SIG-M5 treated with dmso at 0.1 percent for 504 hours (cell line): ENCODE data around the gene CTCFL.

Experiments used
- DNase-seq: peaks from one replicate; lab custom pipeline; 2025; ENCODE audit not compliant: unreplicated experiment; lab: John Stamatoyannopoulos, UW

Gene CTCFL

GRCh38 chr20:57560554-57561355 is 35.8 kb upstream of the CTCFL start, which contains the start of gene PCK1:
TSS of gene PCK1 (plus strand) at chr20:57561110. CDS start at chr20:57561412, 302 bp downstream.
- no peak for DNase-seq

GRCh38 chr20:57559658-57560553 is 35.0 kb upstream of the CTCFL start:
- DNase-seq: no peak

GRCh38 chr20:57559289-57559634 is 34.3 kb upstream of the CTCFL start:
- no peak for DNase-seq

- no peak for DNase-seq
These were observed 33.8 kb upstream of the CTCFL start for GRCh38 chr20:57558614-57559288.

GRCh38 chr20:57557926-57558613 is 33.1 kb upstream of the CTCFL start:
- DNase-seq: no peak

GRCh38 chr20:57556980-57557274 is 32.0 kb upstream of the CTCFL start:
- no peak for DNase-seq

GRCh38 chr20:57555457-57556184 is 30.7 kb upstream of the CTCFL start:
- DNase-seq: no peak

GRCh38 chr20:57553376-57554018 is 28.6 kb upstream of the CTCFL start:
- no peak for DNase-seq

- DNase-seq: no peak
These were observed 27.5 kb upstream of the CTCFL start for GRCh38 chr20:57552471-57552870.

- no peak for DNase-seq
These were observed 23.5 kb upstream of the CTCFL start for GRCh38 chr20:57548177-57549058.

GRCh38 chr20:57546956-57547649 is 22.2 kb upstream of the CTCFL start:
- DNase-seq: peak; percentile 29

GRCh38 chr20:57545927-57546662 is 21.2 kb upstream of the CTCFL start:
- DNase-seq: no peak

- DNase-seq: no peak
These were observed 20.1 kb upstream of the CTCFL start for GRCh38 chr20:57544838-57545564.

- DNase-seq: no peak
These were observed 18.8 kb upstream of the CTCFL start for GRCh38 chr20:57543754-57544153.

- DNase-seq: no peak
These were observed 16.1 kb upstream of the CTCFL start for GRCh38 chr20:57540890-57541580.

- no peak for DNase-seq
These were observed 14.9 kb upstream of the CTCFL start for GRCh38 chr20:57539889-57540288.
